Neural cell (in vitro differentiated cells): ENCODE results near the gene TMC2.

Source experiments
- EP300 ChIP-seq: fragments of 450-650 bp; conservative IDR thresholded peaks from 2 replicates; pipeline ENCODE4 v1.6.1; 2014; ENCODE audit warnings: antibody characterized with exemption, mild to moderate bottlenecking, moderate library complexity; ENCODE audit not compliant: poor library complexity, severe bottlenecking
- EZH2 ChIP-seq: fragments of 200-600, 300-800 bp; shearing (Covaris generic), sonication (generic); IDR thresholded peaks from 2 replicates; pipeline ENCODE4 v1.6.1; 2014; ENCODE audit warnings: antibody characterized with exemption, low read length, borderline replicate concordance, mild to moderate bottlenecking; ENCODE audit not compliant: insufficient read depth, poor library complexity, severe bottlenecking
- SMC3 ChIP-seq: fragments of 450-650 bp; conservative IDR thresholded peaks from 2 replicates; pipeline ENCODE4 v1.6.1; 2014; ENCODE audit warnings: antibody characterized with exemption, mild to moderate bottlenecking, moderate library complexity; ENCODE audit not compliant: poor library complexity
- TAF1 ChIP-seq: IDR thresholded peaks from 2 replicates; pipeline ENCODE4 v1.6.1; 2012; ENCODE audit warnings: low read depth

GRCh38 chr20:2520617-2521016 lies 15.8 kb upstream of the TMC2 start:
- TF ChIP-seq TAF1 = no peak
- no peak for TF ChIP-seq SMC3
- TF ChIP-seq EP300 = no peak
- no peak for TF ChIP-seq EZH2
